Chondrocyte (in vitro differentiated cells): ENCODE results near the gene PERM1. TPM values are rescaled to one million over a fixed set of nuclear protein-coding genes. Genes with fewer than 3 reads are reported as not detected.

Experiments used
- DNase-seq: peaks from one replicate; pipeline ENCODE4 v3.0.0; 2021; ENCODE audit warnings: mixed read lengths, low spot score
- H3K27ac Mint-ChIP-seq: one replicate; pipeline ENCODE4 v1.8.0; 2021; ENCODE audit warnings: mild to moderate bottlenecking, moderate library complexity, mixed read lengths; ENCODE audit not compliant: unreplicated experiment
- H3K27me3 Mint-ChIP-seq: 2 replicates; pipeline ENCODE4 v1.8.0; 2021; ENCODE audit warnings: low read depth, mixed read lengths
- H3K36me3 Mint-ChIP-seq: 2 replicates; pipeline ENCODE4 v1.8.0; 2021; ENCODE audit warnings: low read depth, mixed read lengths
- H3K4me1 Mint-ChIP-seq: 2 replicates; pipeline ENCODE4 v1.8.0; 2021; ENCODE audit warnings: low read depth, mild to moderate bottlenecking, mixed read lengths
- H3K4me3 Mint-ChIP-seq: one replicate; pipeline ENCODE4 v1.8.0; 2021; ENCODE audit warnings: mild to moderate bottlenecking, moderate library complexity, mixed read lengths; ENCODE audit not compliant: unreplicated experiment
- H3K9me3 Mint-ChIP-seq: 2 replicates; pipeline ENCODE4 v1.8.0; 2021; ENCODE audit warnings: low read depth, mixed read lengths
- CTCF ChIP-seq: fragments of 200-600 bp; sonication (generic); IDR thresholded peaks from 2 replicates; pipeline ENCODE4 v1.5.0; 2021; ENCODE audit warnings: antibody characterized with exemption, mild to moderate bottlenecking, moderate library complexity
- total RNA-seq: library from RNA; stranded (reverse); gene quantifications from 3 replicates; pipeline ENCODE4 v1.2.1, GENCODE V29; 2021

The PERM1 gene
- total RNA-seq, 1 donor from 2014 or later, result 0.37 TPM

GRCh38 chr1:972726-973458, 9.0 kb downstream of the PERM1 start:
- Mint-ChIP-seq H3K4me3 (no peak overlapping the region), H3K4me1 (no peaks in the 10 kb centered on the region), H3K27me3 (peaks cover 10% of the 10 kb centered on the region), H3K9me3 (no peaks in the 10 kb centered on the region), H3K36me3 (no peaks in the 10 kb centered on the region), H3K27ac (no peak overlapping the region)
- no peak for DNase-seq
- no peak for TF ChIP-seq CTCF

GRCh38 chr1:971751-972506, 10.0 kb downstream of the PERM1 start:
- DNase-seq, result no peak
- Mint-ChIP-seq H3K36me3 (no peaks in the 10 kb centered on the region), H3K27ac (no peak overlapping the region), H3K9me3 (no peaks in the 10 kb centered on the region), H3K27me3 (peaks cover 10% of the 10 kb centered on the region), H3K4me3 (no peak overlapping the region), H3K4me1 (peaks cover 3% of the 10 kb centered on the region)
- TF ChIP-seq CTCF, result no peak

DNA sequence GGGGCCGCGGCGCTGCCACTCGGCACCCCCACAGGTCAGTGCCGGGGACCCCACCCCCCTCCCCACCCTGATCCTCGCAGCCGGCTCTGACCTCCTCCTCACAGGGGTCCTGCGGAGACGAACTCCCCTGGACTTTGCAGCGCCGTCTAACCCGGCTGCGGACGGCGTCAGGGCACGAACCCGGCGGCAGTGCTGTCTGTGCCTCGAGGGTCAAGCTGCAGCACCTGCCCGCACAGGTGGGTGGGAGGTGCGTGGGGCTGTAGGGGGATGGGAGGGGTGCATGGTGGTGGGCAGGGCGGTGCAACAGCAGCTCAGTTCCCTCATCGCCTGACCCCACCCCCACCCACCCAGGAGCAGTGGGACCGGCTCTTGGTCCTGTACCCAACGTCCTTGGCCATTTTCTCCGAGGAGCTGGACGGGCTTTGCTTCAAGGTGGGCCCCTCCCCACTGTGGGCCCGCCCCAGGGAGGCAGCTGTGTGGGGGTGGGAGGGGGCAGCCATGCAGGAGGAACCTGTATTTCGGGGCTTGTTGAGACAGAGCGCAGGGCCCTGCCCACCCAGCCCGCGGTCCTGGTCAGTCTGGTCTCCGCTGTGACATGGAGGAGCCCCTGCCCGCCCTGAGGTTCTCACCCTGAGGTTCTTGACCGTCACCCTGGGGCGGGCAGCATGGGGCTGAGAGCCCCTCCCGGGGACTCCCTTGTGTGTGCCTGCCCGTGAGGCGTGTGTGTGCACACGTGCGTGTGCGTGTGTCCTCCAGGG, 10.7 kb downstream of the PERM1 start:
- no peak overlapping the region for H3K4me3 Mint-ChIP-seq
- no peaks in the 10 kb centered on the region for H3K9me3 Mint-ChIP-seq
- DNase-seq, result no peak
- H3K27me3 Mint-ChIP-seq, result peaks cover 10% of the 10 kb centered on the region
- no peak for TF ChIP-seq CTCF
- H3K4me1 Mint-ChIP-seq, result peaks cover 6% of the 10 kb centered on the region
- H3K27ac Mint-ChIP-seq, result no peak overlapping the region
- H3K36me3 Mint-ChIP-seq, result no peaks in the 10 kb centered on the region

DNA sequence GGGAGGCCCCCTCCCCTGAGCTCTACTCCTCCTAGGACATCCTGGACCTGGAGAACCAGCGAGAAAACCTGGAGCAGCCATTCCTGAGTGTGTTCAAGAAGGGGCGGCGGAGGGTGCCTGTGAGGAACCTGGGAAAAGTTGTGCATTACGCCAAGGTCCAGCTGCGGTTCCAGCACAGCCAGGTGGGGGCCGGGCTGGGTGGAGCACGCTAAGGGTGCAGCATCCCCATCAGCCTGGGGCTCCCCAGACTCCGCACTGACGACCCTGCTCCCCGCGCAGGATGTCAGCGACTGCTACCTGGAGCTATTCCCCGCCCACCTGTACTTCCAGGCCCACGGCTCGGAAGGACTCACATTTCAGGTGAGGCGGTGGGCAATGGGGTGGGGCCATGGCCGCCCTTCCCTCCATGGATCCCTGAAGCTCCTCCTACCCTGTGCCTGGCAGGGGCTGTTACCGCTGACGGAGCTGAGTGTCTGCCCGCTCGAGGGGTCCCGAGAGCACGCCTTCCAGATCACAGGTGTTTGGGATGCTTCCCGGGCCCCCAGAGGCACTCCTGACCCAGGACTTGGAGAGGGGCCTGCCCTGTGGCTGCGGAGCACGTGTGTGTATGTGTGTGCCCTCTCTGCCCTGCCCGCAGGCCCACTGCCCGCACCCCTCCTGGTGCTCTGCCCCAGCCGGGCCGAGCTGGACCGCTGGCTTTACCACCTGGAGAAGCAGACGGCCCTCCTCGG, 11.5 kb downstream of the PERM1 start:
- no peak overlapping the region for H3K27ac Mint-ChIP-seq
- no peaks in the 10 kb centered on the region for H3K36me3 Mint-ChIP-seq
- peaks cover 6% of the 10 kb centered on the region for H3K4me1 Mint-ChIP-seq
- peaks cover 6% of the 10 kb centered on the region for H3K27me3 Mint-ChIP-seq
- no peak for DNase-seq
- TF ChIP-seq CTCF, result no peak
- H3K4me3 Mint-ChIP-seq, result no peak overlapping the region
- H3K9me3 Mint-ChIP-seq, result no peaks in the 10 kb centered on the region
